PC-3 (cell line): ENCODE results near the gene MMD. TPM values are rescaled to one million over a fixed set of nuclear protein-coding genes. Genes with fewer than 3 reads are reported as not detected.

ENCODE experiments used
- ATAC-seq: fragments of 200-7000 bp; cut with Tn5 transposase; 2 replicates; pipeline ENCODE4 v1.9.1; 2020; ENCODE audit warnings: mild to moderate bottlenecking, moderate library complexity
- BruUV-seq: library from RNA; stranded (reverse); fragments of 400-500 nt; replicated peaks from 2 replicates; lab custom pipeline; 2021; lab: Mats Ljungman, UMichigan
- CTCF ChIA-PET: fragments of 300-600 bp; sonication (Branson Sonifier 250); formaldehyde crosslinking; loops from one replicate; lab custom pipeline; 2022; ENCODE audit warnings: antibody characterized with exemption; lab: Charles Lee
- POLR2A ChIA-PET: fragments of 300-600 bp; sonication (Branson Sonifier 250); formaldehyde crosslinking; loops from one replicate; lab custom pipeline; 2022; ENCODE audit warnings: antibody characterized with exemption; ENCODE audit not compliant: unreplicated experiment; lab: Charles Lee
- DNase-seq: peaks from one replicate; pipeline ENCODE4 v3.0.0-alpha.2; 2015
- H2AFZ ChIP-seq: fragments of 300-600 bp; sonication (generic); 2 replicates; pipeline ENCODE4 v1.6.0; 2016; ENCODE audit warnings: antibody characterized with exemption, low read length
- H3F3A ChIP-seq: fragments of 300-600 bp; sonication (generic); one replicate; pipeline ENCODE4 v1.6.0; 2017; ENCODE audit warnings: antibody characterized with exemption, low read length, control low read depth, mild to moderate bottlenecking; ENCODE audit not compliant: unreplicated experiment
- H3K27ac ChIP-seq: fragments of 300-600 bp; sonication (generic); 2 replicates; pipeline ENCODE4 v1.5.1; 2016; ENCODE audit warnings: mild to moderate bottlenecking, low read length
- H3K27me3 ChIP-seq: fragments of 300-600 bp; sonication (generic); 2 replicates; pipeline ENCODE4 v1.6.1; 2016; ENCODE audit warnings: low read length, mixed read lengths
- H3K36me3 ChIP-seq: fragments of 300-600 bp; sonication (generic); 2 replicates; pipeline ENCODE4 v1.6.1; 2016; ENCODE audit warnings: low read depth, mixed run types, low read length, mixed read lengths
- H3K4me1 ChIP-seq: fragments of 300-600 bp; sonication (generic); 2 replicates; pipeline ENCODE4 v1.5.1; 2016; ENCODE audit warnings: low read length; ENCODE audit not compliant: insufficient read depth
- H3K4me2 ChIP-seq: fragments of 300-600 bp; sonication (generic); 2 replicates; pipeline ENCODE4 v1.6.0; 2016; ENCODE audit warnings: low read length
- H3K4me3 ChIP-seq: fragments of 300-600 bp; sonication (generic); 2 replicates; pipeline ENCODE4 v1.5.1; 2016; ENCODE audit warnings: mild to moderate bottlenecking, low read length, mixed read lengths
- H3K79me2 ChIP-seq: fragments of 300-600 bp; sonication (generic); 2 replicates; pipeline ENCODE4 v1.6.1; 2017; ENCODE audit warnings: low read length, mixed read lengths
- H3K9ac ChIP-seq: fragments of 300-600 bp; sonication (generic); 2 replicates; pipeline ENCODE4 v1.6.0; 2016; ENCODE audit warnings: mild to moderate bottlenecking, low read length
- H3K9me2 ChIP-seq: fragments of 300-600 bp; sonication (generic); replicated peaks from 2 replicates; pipeline ENCODE4 v1.6.1; 2016; ENCODE audit warnings: mixed run types, low read length, mixed read lengths
- H3K9me3 ChIP-seq: fragments of 300-600 bp; sonication (generic); 2 replicates; pipeline ENCODE4 v1.6.1; 2016; ENCODE audit warnings: low read length, mixed read lengths
- H4K20me1 ChIP-seq: fragments of 300-600 bp; sonication (generic); 2 replicates; pipeline ENCODE4 v1.6.1; 2016; ENCODE audit warnings: low read length, mixed read lengths
- CTCF ChIP-seq: fragments of 300-600 bp; sonication (generic); conservative IDR thresholded peaks from 2 replicates; pipeline ENCODE4 v1.5.1; 2017; ENCODE audit warnings: antibody characterized with exemption, low read depth, mild to moderate bottlenecking, low read length
- EZH2 ChIP-seq: fragments of 300-600 bp; sonication (generic); IDR thresholded peaks from one replicate; pipeline ENCODE4 v1.6.1; 2017; ENCODE audit warnings: antibody characterized with exemption, mild to moderate bottlenecking, low read length; ENCODE audit not compliant: unreplicated experiment
- EZH2phosphoT487 ChIP-seq: fragments of 300-600 bp; sonication (generic); IDR thresholded peaks from 2 replicates; pipeline ENCODE4 v1.6.1; 2018; ENCODE audit warnings: mild to moderate bottlenecking, antibody characterized with exemption, low read length, borderline replicate concordance
- intact Hi-C: fragments of 100-400 bp; cut with micrococcal nuclease; formaldehyde crosslinking; loops from 2 replicates; pipeline ENCODE4 v1.9.0; 2023
- total RNA-seq: library from RNA; depleted of rRNA; stranded (reverse); fragments of >200 nt; gene quantifications from 2 replicates; pipeline ENCODE4 v1.2.3, GENCODE V29; 2014

Gene MMD
- total RNA-seq, 1 experiment from 2014 or later, result 24.1 TPM

GRCh38 chr17:55454906-55455474, 33.4 kb upstream of the MMD start:
- intact Hi-C loops, result loop anchor here (1.0 to 10.0 kb wide), 7 partner anchors 22 to 120 kb away; partner anchors contain the start of genes MMD and SMIM36
- Histone ChIP-seq H3K27me3 (no peaks in the 10 kb centered on the region), H2AFZ (no peak overlapping the region), H3K9me2 (no peaks in the 10 kb centered on the region), H3K27ac (peak overlapping the region; percentile 80), H3K79me2 (no peaks in the 10 kb centered on the region), H3K4me1 (peaks cover 75% of the 10 kb centered on the region), H4K20me1 (no peaks in the 10 kb centered on the region), H3F3A (peaks cover 5% of the 10 kb centered on the region), H3K9me3 (no peaks in the 10 kb centered on the region), H3K4me3 (peak overlapping the region; percentile 39; the same call in 1 of the 2 replicates), H3K4me2 (peak overlapping the region; percentile 59), H3K36me3 (no peaks in the 10 kb centered on the region), H3K9ac (peak overlapping the region; percentile 22; the same call in 1 of the 2 replicates)
- POLR2A ChIA-PET, result no interaction called here
- DNase-seq (peak; percentile 99), ATAC-seq (peak; percentile 76)
- no TSS peak for BruUV-seq
- CTCF ChIA-PET, result interaction anchor here (0.9 kb wide), 1 partner anchor 21 kb away, joined by 5 read pairs; no protein-coding TSS in a partner anchor
- TF ChIP-seq EZH2 (no peak), CTCF (no peak), EZH2phosphoT487 (no peak)

DNA sequence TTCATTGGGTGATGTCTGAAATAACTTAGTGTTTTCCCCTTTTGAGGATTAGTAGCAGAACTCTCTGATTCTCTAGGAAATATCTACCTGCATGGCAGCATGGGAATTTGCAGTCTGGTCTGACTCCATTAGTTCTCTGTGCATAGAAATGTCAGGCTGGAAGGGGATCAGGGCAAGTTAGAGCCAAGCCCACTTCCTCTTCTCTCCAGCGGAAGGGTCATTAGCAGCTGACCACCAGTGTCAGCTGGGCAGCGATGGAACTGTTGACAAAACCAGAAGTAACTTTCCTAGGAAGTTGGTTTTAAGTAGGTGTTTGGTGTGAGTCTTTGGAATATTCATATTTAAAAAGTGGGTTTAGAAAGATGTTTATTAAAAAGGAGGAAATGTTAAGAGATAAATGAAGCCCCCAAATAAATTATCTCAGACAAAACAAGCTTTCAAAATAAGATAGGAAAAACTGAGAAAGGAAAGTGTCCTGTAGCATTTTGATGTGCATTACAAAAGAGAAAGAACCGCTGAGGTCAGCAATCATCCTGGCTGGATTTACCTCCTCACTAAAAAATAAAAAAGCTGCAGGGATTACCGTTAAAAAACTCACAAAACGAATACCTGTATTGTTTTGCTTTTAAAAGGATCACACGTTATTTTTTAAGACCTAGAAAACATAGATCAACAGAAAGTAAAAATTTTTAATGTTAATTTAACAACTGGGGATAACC, 32.4 kb upstream of the MMD start:
- POLR2A ChIA-PET, result no interaction called here
- H3K4me1 ChIP-seq, result peaks cover 68% of the 10 kb centered on the region

More for the DNA sequence above, 32.4 kb upstream of the MMD start:
- Histone ChIP-seq H3K4me3 (no peak overlapping the region), H3F3A (no peaks in the 10 kb centered on the region), H2AFZ (no peak overlapping the region), H3K9me3 (no peaks in the 10 kb centered on the region), H4K20me1 (no peaks in the 10 kb centered on the region), H3K79me2 (no peaks in the 10 kb centered on the region), H3K4me2 (peak overlapping the region; percentile 59), H3K36me3 (no peaks in the 10 kb centered on the region), H3K27ac (peak overlapping the region; percentile 80), H3K9ac (0 out of 2 replicates have a peak overlapping the region, but pooled peaks have one; percentile 1), H3K27me3 (no peaks in the 10 kb centered on the region), H3K9me2 (no peaks in the 10 kb centered on the region)
- intact Hi-C loops, result loop anchor here (2.0 to 10.0 kb wide), 2 partner anchors 43 to 121 kb away; no protein-coding TSS in a partner anchor
- BruUV-seq, result no TSS peak
- no peak for TF ChIP-seq EZH2phosphoT487
- no peak for TF ChIP-seq EZH2
- TF ChIP-seq CTCF, result no peak
- no peak for DNase-seq
- CTCF ChIA-PET, result interaction anchor here (0.9 kb wide), 1 partner anchor 20 kb away, joined by 5 read pairs; no protein-coding TSS in a partner anchor
- no peak for ATAC-seq
